ENCODE results near the gene LRRC2. TPM values are rescaled to one million over a fixed set of nuclear protein-coding genes. Genes with fewer than 3 reads are reported as not detected.
"Not testable (repeated sequence)": the region's sequence is repeated elsewhere in the genome, so short reads cannot be mapped to it uniquely, and the experiment has no call there.

Gene LRRC2
- total RNA-seq, 1 donor from 2014 or later = not detected

DNA sequence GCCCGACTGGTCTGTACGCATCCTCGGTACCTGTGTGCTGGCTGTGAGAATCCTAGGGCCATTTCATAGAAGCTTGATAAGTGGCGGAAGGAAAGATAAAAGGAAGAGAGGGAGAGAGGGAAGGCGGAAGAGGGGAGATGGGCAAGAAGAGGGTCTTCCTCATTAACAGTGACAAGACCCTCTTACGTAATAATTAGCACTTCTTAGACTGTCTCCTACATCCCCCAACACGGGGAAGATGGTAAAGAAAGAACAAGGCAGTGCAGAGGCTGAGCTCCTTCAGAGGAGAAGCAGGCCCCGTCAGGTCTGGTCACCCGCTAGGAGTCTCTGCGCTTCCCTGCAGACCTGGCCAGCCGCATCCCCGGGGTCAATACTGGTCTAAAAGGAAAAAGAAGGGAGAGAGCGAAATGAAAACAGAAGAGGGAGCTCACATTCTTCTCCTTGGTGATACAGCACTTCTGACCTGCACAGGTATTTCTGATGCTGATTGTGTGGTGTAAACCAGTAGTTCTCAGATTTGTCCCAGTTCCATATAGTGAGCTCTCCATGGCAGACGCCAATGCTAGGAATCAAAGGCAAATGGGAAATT is 27.3 kb upstream of the LRRC2 start:
- Mint-ChIP-seq H3K4me3 (no peak overlapping the region), H3K4me1 (no peaks in the 10 kb centered on the region), H3K27ac (no peak overlapping the region), H3K36me3 (ENCODE audit: low read depth) (no peaks in the 10 kb centered on the region), H3K27me3 (no peaks in the 10 kb centered on the region), H3K9me3 (no peaks in the 10 kb centered on the region)
- TF ChIP-seq, protein P1, sequence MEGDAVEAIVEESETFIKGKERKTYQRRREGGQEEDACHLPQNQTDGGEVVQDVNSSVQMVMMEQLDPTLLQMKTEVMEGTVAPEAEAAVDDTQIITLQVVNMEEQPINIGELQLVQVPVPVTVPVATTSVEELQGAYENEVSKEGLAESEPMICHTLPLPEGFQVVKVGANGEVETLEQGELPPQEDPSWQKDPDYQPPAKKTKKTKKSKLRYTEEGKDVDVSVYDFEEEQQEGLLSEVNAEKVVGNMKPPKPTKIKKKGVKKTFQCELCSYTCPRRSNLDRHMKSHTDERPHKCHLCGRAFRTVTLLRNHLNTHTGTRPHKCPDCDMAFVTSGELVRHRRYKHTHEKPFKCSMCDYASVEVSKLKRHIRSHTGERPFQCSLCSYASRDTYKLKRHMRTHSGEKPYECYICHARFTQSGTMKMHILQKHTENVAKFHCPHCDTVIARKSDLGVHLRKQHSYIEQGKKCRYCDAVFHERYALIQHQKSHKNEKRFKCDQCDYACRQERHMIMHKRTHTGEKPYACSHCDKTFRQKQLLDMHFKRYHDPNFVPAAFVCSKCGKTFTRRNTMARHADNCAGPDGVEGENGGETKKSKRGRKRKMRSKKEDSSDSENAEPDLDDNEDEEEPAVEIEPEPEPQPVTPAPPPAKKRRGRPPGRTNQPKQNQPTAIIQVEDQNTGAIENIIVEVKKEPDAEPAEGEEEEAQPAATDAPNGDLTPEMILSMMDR (IDR thresholded peaks at IDR 0.05) = no peak
- no peak for DNase-seq
- intact Hi-C loops (cut with micrococcal nuclease) = no loop called here
- ChIA-PET CTCF (no interaction called here), POLR2A (no interaction called here)
- no peak for ATAC-seq (ENCODE audit: low read depth)

DNA sequence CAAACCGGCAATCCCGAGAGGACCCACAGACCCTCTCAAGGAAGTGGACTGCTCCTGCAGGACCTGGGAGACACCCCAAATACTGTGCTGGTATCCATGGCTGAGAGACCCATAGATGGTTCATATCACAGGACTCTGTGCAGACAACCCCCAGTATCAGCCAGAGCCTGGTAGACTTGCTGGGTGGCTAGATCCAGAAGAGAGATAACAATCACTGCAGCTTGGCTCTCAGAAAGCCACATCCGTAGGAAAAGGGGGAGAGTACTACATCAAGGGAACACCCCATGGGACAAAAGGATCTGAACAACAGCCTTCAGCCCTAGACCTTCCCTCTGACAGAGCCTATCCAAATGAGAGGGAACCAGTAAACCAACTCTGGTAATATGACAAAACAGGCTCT is 21.2 kb upstream of the LRRC2 start:
- DNase-seq; H3K27ac Mint-ChIP-seq; H3K4me3 Mint-ChIP-seq; H3K36me3 Mint-ChIP-seq (ENCODE audit: low read depth); POLR2A ChIA-PET; intact Hi-C loops (cut with micrococcal nuclease); H3K27me3 Mint-ChIP-seq; ATAC-seq (ENCODE audit: low read depth); H3K4me1 Mint-ChIP-seq; CTCF ChIA-PET; H3K9me3 Mint-ChIP-seq: not testable (repeated sequence)

DNA sequence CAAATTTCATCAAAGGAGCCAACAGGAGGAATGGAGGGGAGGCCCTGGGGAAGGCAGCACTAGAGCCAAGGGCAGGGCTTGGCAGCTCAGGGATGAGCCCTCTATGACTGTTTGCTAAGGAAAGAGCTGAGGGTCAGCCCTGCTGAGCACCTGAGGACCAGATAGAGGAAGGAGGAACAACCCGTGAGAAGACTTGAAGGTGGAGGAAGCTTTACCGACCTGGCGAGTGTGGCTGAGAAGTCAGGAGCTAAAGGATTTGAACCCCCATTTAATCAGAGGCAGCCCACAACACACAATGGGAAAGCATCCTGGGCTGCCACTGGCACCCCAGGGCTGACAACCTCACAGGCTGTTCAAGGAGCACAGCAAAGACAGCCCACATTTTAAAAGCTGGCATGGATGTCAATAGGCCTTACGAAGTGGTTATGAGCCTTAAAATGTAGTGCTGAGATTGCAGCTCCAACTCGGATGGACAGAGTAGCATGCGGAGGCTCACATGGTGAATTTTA is 20.7 kb upstream of the LRRC2 start:
- Mint-ChIP-seq H3K36me3 (ENCODE audit: low read depth) (no peaks in the 10 kb centered on the region), H3K4me3 (no peak overlapping the region), H3K9me3 (no peaks in the 10 kb centered on the region), H3K4me1 (no peaks in the 10 kb centered on the region), H3K27ac (no peak overlapping the region), H3K27me3 (peaks cover 6% of the 10 kb centered on the region)
- TF ChIP-seq, protein P1 (IDR thresholded peaks at IDR 0.05) = no peak
- ChIA-PET POLR2A (no interaction called here), CTCF (no interaction called here)
- ATAC-seq (ENCODE audit: low read depth) (no peak), DNase-seq (no peak)
- intact Hi-C loops (cut with micrococcal nuclease) = no loop called here

DNA sequence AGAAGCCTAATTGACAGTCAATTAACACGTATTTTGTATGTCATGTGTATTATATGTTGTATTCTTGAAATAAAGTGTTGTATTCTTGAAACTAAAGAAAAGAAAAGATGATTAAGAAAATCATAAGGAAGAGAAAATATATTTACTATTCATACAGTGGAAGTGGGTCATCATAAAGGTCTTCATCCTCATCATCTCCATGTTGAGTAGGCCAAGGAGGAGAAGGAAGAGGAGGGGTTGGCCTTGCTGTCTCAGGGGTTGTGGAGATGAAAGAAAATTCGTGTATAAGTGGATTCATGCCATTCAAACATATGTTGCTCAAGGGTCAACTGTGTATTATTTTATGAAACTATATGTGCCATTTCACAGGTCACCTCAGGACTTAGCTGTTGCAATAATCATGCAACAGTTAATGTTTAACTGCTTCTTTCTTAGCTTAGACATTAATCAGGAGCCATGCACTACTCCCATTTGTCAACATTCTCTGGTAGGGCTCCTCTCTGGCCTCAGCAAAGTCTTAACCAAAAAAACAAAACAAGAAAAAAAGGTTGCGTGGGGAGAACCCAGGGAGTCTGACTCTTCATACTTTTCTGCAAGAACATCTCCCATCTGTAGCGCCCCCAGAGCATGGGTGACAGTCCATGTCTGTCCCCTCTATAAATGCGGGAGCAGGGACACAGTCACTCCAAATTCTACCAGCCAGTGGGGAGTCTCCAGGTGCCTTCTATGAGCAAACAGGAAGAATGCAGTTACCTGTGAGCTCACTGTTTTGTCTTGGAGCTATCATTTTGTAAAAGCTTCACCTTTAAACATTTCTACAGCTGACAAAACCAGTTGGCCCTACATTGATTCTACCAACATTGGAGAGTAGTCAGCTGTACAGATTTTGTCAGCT is 19.9 kb upstream of the LRRC2 start:
- H3K9me3 Mint-ChIP-seq = no peaks in the 10 kb centered on the region
- ChIA-PET POLR2A (no interaction called here), CTCF (no interaction called here)
- intact Hi-C loops (cut with micrococcal nuclease) = no loop called here
- DNase-seq (no peak), ATAC-seq (ENCODE audit: low read depth) (no peak)
- H3K27me3 Mint-ChIP-seq = peaks cover 6% of the 10 kb centered on the region
- TF ChIP-seq, protein P1 (IDR thresholded peaks at IDR 0.05) = no peak
- H3K4me3 Mint-ChIP-seq = no peak overlapping the region
- no peak overlapping the region for H3K27ac Mint-ChIP-seq
- H3K36me3 Mint-ChIP-seq (ENCODE audit: low read depth) = no peaks in the 10 kb centered on the region
- no peaks in the 10 kb centered on the region for H3K4me1 Mint-ChIP-seq

DNA sequence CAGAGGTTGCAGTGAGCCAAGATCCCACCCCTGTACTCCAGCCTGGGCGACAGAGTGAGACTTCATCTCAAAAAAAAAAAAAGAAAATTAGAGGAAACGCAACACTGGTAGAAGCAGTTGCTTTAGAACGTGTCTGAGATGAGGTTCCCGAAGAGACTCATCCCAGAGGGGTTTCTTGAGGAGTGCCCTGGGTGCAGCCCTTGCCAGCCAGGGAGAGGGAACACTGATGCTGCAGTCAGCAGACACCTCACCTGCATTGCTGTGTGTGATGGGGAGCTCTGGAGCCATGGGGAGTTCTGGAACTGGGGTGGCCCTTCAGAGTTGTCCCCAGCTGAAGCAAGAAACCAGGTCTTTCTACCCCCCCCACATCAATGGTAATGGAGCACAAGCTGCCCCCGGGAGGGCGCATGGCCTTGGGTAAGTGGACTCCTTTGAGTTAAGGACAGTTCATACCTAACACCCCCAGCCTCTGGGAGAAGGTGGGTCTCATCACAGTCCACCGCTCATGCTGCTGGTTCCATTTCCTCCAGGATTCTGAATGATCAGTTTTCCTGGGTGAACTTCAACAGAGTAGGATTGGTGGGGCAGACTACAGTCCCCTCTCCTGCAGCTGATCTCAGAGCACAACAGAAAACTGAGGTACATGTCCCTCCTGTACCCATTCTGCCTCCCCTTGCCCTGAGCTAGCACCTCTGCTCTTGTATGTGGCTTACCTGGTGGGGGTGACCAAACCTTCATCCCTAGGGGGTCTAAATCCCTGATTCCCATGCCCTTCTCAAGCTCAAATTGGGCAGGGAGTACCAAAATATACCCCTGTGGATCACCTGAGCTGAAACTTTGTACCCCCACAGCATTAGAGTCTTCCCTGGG is 18.7 kb upstream of the LRRC2 start:
- intact Hi-C loops (cut with micrococcal nuclease) = no loop called here
- no peaks in the 10 kb centered on the region for H3K9me3 Mint-ChIP-seq
- DNase-seq = no peak

More for the DNA sequence above, 18.7 kb upstream of the LRRC2 start:
- ATAC-seq (ENCODE audit: low read depth) = no peak
- ChIA-PET CTCF (no interaction called here), POLR2A (no interaction called here)
- TF ChIP-seq, protein P1 (IDR thresholded peaks at IDR 0.05) = no peak
- Mint-ChIP-seq H3K27me3 (peaks cover 6% of the 10 kb centered on the region), H3K36me3 (ENCODE audit: low read depth) (no peaks in the 10 kb centered on the region), H3K4me3 (no peak overlapping the region), H3K4me1 (no peaks in the 10 kb centered on the region), H3K27ac (no peak overlapping the region)

Measured in activated B cell treated with CpG ODN at 0.5 μM for 24 hours (primary cell).